Upper lobe of left lung (tissue), 6 donors: ENCODE results near the gene NAGPA. TPM values are rescaled to one million over a fixed set of nuclear protein-coding genes. Genes with fewer than 3 reads are reported as not detected.

Experiments
- ATAC-seq, 2 donors: fragments of 200-7000 bp; cut with Tn5 transposase; one replicate each; pipeline ENCODE4 v1.9.1; 2022; ENCODE audit warnings: mild to moderate bottlenecking in 2 of 2, moderate library complexity in 2 of 2; ENCODE audit not compliant: low FRiP score in 2 of 2
- DNase-seq, 2 donors: peaks; one replicate each; pipeline ENCODE4 v3.0.0-alpha.2; 2019 to 2020
- H3K27ac ChIP-seq, 4 donors: fragments of 200-600 bp; sonication (generic); one replicate each; pipeline ENCODE4 v1.5.1; 2016 to 2019
- H3K27me3 ChIP-seq, 4 donors: fragments of 200-600 bp; sonication (generic); one replicate each; pipeline ENCODE4 v1.5.1; 2017 to 2019
- H3K36me3 ChIP-seq, 4 donors: fragments of 200-600 bp; sonication (generic); one replicate each; pipeline ENCODE4 v1.5.1; 2016 to 2019
- H3K4me1 ChIP-seq, 4 donors: fragments of 200-600 bp; sonication (generic); one replicate each; pipeline ENCODE4 v1.5.1; 2018 to 2019
- H3K4me3 ChIP-seq, 4 donors: fragments of 200-600 bp; sonication (generic); one replicate each; pipeline ENCODE4 v1.5.1; 2017 to 2019; ENCODE audit warnings: mild to moderate bottlenecking in 2 of 4, moderate library complexity in 1 of 4
- H3K9me3 ChIP-seq, 4 donors: fragments of 200-600 bp; sonication (generic); one replicate each; pipeline ENCODE4 v1.5.1; 2018 to 2019
- CTCF ChIP-seq, 6 experiments: fragments of 450-650 bp in 4 of 6; fragments of 200-600 bp in 2 of 6; sonication (generic) in 2 of 6; IDR thresholded peaks; one replicate each; pipeline ENCODE4 v1.5.1; 2016 to 2019; ENCODE audit warnings: antibody characterized with exemption in 6 of 6
- EP300 ChIP-seq, 4 donors: sonication (generic); formaldehyde crosslinking; IDR thresholded peaks; one replicate each; pipeline ENCODE4 v1.5.1; 2017; ENCODE audit warnings: antibody characterized with exemption in 4 of 4, control low read depth in 2 of 4
- POLR2A ChIP-seq, 4 donors: fragments of 450-650 bp; IDR thresholded peaks; one replicate each; pipeline ENCODE4 v1.5.1; 2016 to 2017; ENCODE audit warnings: antibody characterized with exemption in 4 of 4, mild to moderate bottlenecking in 2 of 4
- POLR2AphosphoS5 ChIP-seq, 2 donors: sonication (generic); formaldehyde crosslinking; IDR thresholded peaks; one replicate each; pipeline ENCODE4 v1.5.1; 2017; ENCODE audit warnings: antibody characterized with exemption in 2 of 2
- WGBS, 2 donors: methylation state at CpG; one replicate each; pipeline ENCODE4 v1.1.5; 2017 to 2018; 5-methylcytosine and 5-hydroxymethylcytosine counted together
- total RNA-seq, 6 donors: library from RNA; depleted of rRNA in 4 of 6; stranded (reverse); fragments of >200 nt in 4 of 6; gene quantifications; one replicate each; pipeline versions ENCODE4 v1.1.0 to v1.2.1, GENCODE V29; 2016 to 2021
- donor health status: DM: no; HTN: no; CAD: no; lungs with moderate emphysema.
- donor health status: DM: no; HTN: yes; CAD: no; lungs with severe emphysema.

The NAGPA gene
- total RNA-seq, 6 donors from 2014 or later, result 18.1 to 82.8 (median 25.8) TPM

GRCh38 chr16:5002699-5003143 lies 31.0 kb downstream of the NAGPA start:
- H3K4me3 ChIP-seq, result no peak overlapping the region
- no peak overlapping the region for H3K27ac ChIP-seq
- no peak for DNase-seq
- H3K9me3 ChIP-seq, result no peaks in the 10 kb centered on the region
- no peaks in the 10 kb centered on the region for H3K4me1 ChIP-seq
- no peaks in the 10 kb centered on the region for H3K36me3 ChIP-seq
- WGBS, 2 donors, result 75 to 81% methylated on average over 3 of the region's 3 CpGs
- no peak for ATAC-seq
- no peaks in the 10 kb centered on the region for H3K27me3 ChIP-seq
- no peak for TF ChIP-seq POLR2AphosphoS5 (IDR thresholded peaks at IDR 0.05)
- TF ChIP-seq CTCF (IDR thresholded peaks at IDR 0.05), result no peak
- no peak for TF ChIP-seq POLR2A (IDR thresholded peaks at IDR 0.05)
- TF ChIP-seq EP300 (IDR thresholded peaks at IDR 0.05), result no peak

GRCh38 chr16:5001986-5002385 lies 31.7 kb downstream of the NAGPA start:
- H3K4me1 ChIP-seq, result no peaks in the 10 kb centered on the region
- no peak overlapping the region for H3K4me3 ChIP-seq
- H3K36me3 ChIP-seq, result no peaks in the 10 kb centered on the region
- no peaks in the 10 kb centered on the region for H3K27me3 ChIP-seq
- no peak overlapping the region for H3K27ac ChIP-seq
- H3K9me3 ChIP-seq, result no peaks in the 10 kb centered on the region
- 68% methylated on average over 6 of the region's 6 CpGs for WGBS, 2 donors
- DNase-seq (no peak), ATAC-seq (no peak)
- no peak for TF ChIP-seq POLR2AphosphoS5 (IDR thresholded peaks at IDR 0.05)
- no peak for TF ChIP-seq EP300 (IDR thresholded peaks at IDR 0.05)
- TF ChIP-seq CTCF (IDR thresholded peaks at IDR 0.05), result no peak
- no peak for TF ChIP-seq POLR2A (IDR thresholded peaks at IDR 0.05)

- WGBS, 2 donors, result 59 to 61% methylated on average over 6 to 7 of the region's 7 CpGs
- Histone ChIP-seq H3K27me3 (no peaks in the 10 kb centered on the region), H3K4me1 (no peaks in the 10 kb centered on the region), H3K27ac (no peak overlapping the region), H3K9me3 (no peaks in the 10 kb centered on the region), H3K4me3 (no peak overlapping the region), H3K36me3 (no peaks in the 10 kb centered on the region)
- ATAC-seq, result no peak
- no peak for DNase-seq
- TF ChIP-seq EP300 (IDR thresholded peaks at IDR 0.05), result no peak
- no peak for TF ChIP-seq CTCF (IDR thresholded peaks at IDR 0.05)
Measured at GRCh38 chr16:5001571-5001970, 32.2 kb downstream of the NAGPA start.

- no peak overlapping the region for H3K4me3 ChIP-seq
- H3K36me3 ChIP-seq, result no peaks in the 10 kb centered on the region
- H3K4me1 ChIP-seq, result no peaks in the 10 kb centered on the region
- no peaks in the 10 kb centered on the region for H3K27me3 ChIP-seq
- no peak for DNase-seq
- no peak for TF ChIP-seq CTCF (IDR thresholded peaks at IDR 0.05)
- peak; percentile 18 to 30 for ATAC-seq
- H3K9me3 ChIP-seq, result no peaks in the 10 kb centered on the region
- 82 to 86% methylated on average over 17 to 19 of the region's 19 CpGs for WGBS, 2 donors
- no peak overlapping the region for H3K27ac ChIP-seq
Measured at GRCh38 chr16:5000573-5001001, 33.1 kb downstream of the NAGPA start.

- H3K27me3 ChIP-seq, result no peaks in the 10 kb centered on the region
- WGBS, 2 donors, result 69 to 73% methylated on average over 15 to 17 of the region's 18 CpGs
Measured at GRCh38 chr16:4994719-4995434, 38.9 kb downstream of the NAGPA start.

More at GRCh38 chr16:4994719-4995434, 38.9 kb downstream of the NAGPA start:
- Histone ChIP-seq H3K4me3 (no peak overlapping the region), H3K4me1 (no peaks in the 10 kb centered on the region), H3K36me3 (no peaks in the 10 kb centered on the region), H3K27ac (no peak overlapping the region), H3K9me3 (no peaks in the 10 kb centered on the region)
- no peak for ATAC-seq
- TF ChIP-seq POLR2AphosphoS5 (IDR thresholded peaks at IDR 0.05) (no peak), EP300 (IDR thresholded peaks at IDR 0.05) (no peak), POLR2A (IDR thresholded peaks at IDR 0.05) (no peak), CTCF (IDR thresholded peaks at IDR 0.05) (no peak)
- DNase-seq, result no peak
